Activated naive CD4-positive, alpha-beta T cell treated with Interleukin-2 at 50 U/mL for 16 hours (primary cell): ENCODE results near the gene IFIT2.
"Not testable (repeated sequence)": the region's sequence is repeated elsewhere in the genome, so short reads cannot be mapped to it uniquely, and the experiment has no call there.

Experiments
- DNase-seq: peaks from one replicate; pipeline ENCODE4 v3.0.0-alpha.2; 2020

The IFIT2 gene

DNA sequence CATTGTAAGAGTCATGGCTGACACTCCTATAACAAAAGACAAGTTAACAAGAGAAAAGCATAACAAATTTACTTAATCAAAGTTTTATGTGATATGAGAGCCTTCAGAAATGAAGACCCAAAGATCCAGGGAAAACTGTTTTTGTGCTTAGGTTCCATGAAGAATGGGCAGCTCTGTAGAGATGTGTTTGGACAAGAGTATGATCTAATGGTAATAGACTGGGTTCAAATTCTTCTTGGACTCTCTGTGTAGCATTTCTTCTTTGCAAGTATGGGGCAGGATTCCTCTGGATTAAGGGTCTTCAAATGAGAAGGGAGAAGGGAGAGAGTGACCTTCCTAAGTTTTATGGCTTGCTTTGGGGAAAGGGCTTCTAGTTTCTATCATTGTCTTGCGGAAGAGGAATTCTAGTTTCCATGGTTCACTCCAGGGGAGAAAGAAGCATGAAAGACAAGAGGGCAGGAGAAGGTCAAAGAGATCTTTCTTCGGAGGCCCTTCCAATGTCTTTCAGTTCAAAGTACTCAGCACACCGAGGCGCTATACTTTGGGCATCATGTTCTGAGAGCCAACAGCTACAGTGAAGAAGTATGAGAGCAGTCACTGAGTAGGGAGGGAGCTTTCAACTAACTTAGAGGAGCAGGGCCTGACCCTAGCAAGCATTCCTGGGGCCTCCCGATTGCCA lies 41.4 kb downstream of the IFIT2 start:
- DNase-seq = no peak

DNA sequence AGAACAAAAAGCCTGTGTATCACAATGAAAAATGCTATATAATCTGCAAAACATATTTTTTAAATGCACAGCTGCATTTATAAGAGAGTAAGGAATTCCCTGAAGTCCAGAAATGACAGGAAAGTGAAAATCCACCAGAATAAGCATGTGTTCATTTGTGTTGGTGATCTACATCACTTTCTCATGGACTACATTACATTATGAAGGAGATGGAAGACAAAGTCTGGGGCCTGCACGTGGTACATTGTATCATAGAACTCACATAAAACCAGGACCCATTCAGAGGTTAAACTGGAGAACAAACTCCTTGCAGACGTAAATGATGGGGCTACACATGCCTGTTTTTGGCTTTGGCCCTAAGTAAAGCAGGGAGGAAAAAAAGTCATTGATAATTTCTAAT lies 42.3 kb downstream of the IFIT2 start:
- DNase-seq = no peak

DNA sequence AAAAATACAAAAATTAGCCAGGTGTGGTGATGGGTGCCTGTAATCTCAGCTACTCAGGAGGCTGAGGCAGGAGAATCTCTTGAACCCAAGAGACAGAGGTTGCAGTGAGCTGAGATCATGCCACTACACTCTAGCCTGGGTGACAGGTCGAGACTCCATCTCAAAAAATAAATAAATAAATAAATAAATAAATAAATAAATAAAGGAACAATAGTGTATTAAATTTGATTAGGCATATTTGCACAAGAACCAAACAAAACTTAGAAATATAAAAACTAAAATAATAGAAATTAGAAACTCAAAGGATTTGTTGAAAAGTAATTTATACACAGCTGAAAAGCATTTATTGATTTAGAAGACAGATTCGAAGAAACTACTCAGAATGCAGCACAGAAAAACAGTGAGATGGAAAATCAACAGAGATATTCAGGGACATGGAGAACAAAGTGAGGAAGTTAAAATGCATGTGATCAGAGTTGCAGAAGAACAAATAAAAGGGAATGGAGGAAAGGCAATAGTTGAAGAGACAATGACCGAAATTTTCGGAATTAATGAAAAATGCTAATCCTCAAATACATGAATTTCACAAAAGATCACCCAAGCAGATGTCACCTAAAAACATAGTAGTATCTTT lies 43.6 kb downstream of the IFIT2 start:
- no peak for DNase-seq

DNA sequence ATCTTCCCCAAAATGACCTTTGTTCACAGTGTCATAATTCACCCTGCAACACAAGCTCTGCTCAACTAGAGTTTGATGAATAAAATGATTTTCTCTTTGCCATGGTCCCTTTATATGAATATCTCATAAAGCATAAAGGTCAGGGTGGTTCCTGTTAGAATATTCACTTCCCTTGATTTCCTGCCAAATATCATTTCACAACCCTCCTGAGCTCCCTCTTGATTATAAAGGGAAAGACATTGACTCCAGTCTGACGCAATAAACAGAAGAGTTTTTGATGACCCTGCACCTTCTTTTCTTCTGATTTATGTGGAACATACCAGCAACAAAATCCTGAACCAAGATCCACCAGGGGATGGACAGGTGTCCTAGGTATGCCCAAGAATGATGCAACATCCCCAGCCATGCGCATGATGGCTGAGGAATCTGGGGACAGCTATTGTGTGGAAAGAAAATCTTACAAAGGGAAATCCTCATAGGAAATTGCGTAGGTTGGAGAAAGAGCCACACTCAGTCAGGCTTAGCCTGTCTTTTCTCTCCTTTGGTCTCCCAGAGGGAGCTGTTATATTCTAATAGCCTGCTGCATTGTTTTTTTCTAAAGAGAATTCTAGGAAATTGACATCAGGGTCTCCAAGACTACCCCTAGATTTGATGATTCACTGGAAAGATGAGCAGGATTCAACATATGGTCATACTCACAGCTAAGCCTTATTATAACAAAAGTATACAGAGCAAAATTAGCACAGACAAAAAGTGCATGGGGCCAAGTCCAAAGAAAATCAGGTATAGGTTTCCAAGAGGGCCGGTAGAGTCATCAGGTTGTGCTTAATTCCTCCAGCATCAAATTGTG lies 44.8 kb downstream of the IFIT2 start:
- DNase-seq = no peak

DNA sequence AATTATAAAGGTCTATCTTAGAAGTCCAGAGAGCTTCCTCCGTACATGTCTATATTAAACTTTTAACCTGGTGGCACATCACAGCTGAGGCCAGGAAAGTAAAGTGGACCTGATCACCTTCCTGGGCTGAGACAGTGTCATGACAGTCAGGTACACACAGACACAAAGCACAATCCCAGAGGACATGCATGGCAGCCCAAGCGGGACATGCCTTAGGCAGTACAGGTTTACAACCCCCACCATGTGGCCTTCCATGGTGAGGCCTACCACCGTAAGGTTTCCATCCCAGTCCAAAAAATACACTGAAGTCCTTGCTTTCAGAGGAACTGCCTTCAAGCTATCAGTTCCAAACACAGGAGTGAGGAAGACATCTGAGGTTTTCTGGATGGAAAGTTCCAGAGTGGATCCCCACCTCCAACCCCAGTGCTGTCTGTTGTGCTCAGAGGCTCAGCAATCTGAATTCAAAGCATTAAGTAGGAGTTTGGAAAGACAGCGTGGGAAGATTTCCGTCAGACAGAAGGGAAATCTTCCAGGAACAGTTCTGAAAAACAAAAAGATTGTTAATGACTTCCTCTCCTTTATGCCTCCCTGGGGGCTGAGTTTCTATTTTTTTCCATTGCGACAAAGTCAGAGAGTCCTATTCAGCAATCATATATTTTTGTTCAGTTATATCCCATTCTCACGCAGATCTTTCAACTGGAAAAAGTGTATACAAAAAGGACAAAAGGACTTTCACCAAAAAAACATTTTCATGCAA lies 46.0 kb downstream of the IFIT2 start:
- DNase-seq = no peak

DNA sequence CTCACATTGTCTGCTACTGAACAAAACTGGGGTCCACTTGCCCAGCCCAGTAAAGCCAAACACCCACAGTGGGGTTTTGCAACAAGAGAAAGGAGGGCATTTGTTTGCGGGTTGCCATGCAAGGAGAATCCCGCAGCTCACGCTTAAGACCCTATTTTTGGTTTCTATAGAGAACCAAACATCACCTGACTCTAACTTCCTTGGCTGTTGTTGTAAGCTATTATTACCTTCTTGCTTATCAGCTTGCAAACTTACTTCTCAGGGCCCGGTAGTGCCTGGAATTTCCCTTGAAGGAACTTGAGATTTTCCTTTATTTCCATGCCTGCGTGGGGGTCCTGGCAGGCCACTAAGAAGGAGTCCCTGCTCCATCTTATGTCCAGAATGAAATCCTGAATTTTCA lies 46.6 kb downstream of the IFIT2 start:
- no peak for DNase-seq

DNA sequence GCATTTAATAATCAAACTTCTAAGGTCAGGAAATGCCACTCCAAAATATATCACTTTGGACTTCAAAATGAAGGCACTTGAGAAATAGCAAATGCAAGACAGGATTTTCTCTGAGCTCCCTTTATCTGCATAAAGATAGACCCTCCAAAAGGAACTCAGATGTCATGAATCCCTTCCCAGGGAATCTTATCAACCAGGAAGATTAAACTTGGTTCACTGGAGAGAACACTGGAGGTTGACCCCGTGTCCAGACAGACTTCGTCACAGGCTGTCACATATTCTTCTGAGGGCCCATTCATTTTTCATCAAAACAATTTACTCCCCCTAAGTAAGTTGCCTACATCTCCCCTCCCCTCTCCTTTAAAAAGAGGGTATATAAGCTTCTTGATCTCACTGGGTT lies 47.1 kb downstream of the IFIT2 start:
- no peak for DNase-seq

DNA sequence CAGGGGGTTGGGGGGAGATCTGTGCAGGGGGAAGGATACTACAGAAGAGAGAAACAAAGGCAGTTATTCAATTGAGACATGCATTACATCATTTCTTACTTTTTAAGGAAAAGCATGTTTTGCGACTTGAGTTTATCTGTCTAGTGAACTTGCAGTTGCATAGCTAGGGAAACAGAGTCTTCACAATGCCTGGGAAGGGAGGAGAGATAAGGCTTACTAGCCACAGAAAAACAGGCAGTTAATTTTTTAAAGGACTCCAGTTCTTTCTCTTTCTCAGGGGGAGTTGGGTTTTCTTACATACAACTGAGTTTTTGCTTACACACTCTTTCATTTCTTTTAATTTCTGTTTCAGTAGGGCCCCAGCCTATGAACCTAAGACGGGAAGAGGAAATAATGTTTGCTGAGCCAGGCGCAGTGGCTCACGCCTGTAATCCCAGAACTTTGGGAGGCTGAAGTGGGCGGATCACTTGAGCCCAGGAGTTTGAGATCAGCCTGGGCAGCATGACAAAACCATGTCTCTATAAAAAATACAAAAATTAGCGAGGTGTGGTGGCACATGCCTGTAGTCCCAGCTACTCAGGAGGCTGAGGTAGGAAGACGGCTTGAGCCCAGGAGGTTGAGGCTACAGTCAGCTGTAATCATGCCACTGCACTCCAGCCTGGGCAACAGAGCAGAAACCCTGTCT lies 48.9 kb downstream of the IFIT2 start:
- not testable (repeated sequence) for DNase-seq

DNA sequence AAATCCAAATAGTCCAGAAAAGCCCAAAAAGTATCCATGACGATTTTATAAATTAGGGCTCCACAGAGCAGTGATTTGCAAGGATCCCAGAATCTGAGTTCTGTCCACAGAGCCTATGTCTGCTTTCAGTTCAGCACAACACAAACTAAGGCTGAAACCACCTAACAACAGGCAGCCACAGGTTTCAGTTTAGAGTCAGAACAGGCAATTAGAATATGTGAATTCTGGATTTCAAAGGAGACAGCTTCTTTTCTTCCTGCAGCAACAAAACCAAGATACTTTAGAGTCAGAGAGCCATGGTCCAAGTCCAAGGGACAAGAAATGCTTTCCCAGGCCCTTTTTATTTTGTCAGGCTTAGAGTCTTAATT lies 49.5 kb downstream of the IFIT2 start:
- DNase-seq = no peak

DNA sequence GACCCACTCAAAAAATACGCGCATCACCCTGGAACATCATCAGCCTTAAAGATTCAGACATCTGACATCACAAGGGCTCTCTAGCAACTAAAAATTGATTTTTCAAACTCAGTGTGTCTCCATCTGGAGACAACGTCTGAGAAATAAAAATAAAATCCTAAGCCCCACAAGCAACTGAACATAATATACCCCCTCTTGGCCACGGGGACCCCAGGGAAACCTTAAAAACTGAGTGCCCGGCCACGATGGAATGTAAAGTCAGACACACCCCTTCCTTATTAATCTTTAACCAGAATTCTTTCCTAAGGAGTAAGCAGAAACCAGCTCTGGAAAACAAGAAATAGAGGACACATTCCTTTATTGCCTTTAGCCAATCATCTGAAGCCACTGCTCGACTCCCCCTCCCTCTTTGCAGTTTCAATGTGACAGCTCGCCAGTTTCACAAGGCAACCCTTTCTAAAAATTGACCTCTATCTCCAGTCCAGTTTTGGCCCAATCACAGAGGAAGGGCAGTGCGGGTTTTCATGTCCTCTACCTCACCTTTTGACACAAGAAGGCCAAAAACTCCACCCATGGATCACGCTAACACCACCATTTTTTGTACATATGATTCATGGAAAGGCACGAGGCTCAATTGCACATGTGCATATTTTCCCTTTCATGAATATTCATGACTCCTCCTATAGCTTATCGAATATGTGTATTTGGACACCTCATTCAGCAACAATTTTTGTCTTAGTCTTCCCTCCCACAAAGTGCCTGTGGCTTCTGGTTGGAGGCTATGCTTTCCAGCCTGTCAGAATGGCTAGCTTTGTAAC lies 50.1 kb downstream of the IFIT2 start:
- no peak for DNase-seq

DNA sequence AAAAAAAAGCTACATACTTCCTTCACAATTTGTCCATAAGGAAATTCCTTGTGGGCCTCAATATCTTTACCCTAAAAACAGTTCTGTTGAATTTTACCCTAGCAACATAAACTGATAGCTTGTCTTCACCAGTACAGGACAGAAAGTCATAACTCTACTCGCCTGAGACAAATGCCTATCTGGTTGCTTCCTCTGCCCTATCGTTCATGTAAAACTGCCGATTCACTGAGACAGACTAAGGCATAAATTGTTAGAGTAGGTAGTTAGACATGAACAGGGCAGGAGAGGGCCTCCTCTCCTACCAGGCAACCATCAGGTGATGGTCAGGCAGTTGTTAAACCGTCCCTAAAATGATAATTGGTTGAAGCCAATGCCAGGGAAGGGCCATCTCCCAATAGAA lies 51.0 kb downstream of the IFIT2 start:
- DNase-seq = no peak

DNA sequence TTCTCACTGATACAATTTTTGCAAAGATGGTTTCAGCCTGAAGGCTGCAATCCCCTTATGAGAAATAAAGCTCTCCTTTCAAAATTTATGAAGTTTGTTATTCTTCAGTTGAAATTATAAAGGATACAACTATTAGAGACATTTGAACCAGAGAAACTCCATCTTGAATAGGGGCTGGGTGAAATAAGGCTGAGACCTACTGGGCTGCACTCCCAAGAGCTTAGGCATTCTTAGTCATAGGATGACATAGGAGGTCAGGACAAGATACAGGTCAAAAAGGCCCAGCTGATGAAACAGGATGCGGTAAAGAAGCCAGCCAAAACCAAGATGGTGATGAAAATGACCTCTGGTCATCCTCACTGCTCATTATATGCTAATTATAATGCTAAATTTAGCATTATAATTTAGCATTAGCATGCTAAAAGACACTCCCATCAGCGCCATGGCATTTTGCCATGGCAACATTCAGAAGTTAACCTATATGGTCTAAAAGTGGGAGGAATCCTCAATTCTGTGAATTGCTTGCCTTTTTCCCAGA lies 53.6 kb downstream of the IFIT2 start:
- DNase-seq = no peak

DNA sequence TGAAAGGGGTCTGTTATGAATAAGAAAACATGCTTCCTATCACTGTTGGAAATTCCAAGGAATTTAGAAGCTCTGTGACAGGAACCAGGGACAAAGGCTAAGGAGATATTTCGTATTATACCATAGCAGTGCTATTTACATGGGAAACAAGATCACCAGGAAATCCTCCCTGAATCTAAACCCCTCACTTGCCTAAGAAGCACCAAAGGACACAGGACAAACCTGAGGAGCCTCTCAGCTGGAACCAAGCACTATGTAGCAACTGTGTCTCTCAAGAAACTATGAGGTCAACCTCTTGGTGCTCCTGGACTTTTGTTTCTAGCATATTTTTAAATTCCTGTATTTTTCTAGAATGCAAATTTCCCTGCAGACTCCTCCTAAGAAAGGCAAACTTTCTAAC lies 55.2 kb downstream of the IFIT2 start:
- no peak for DNase-seq

DNA sequence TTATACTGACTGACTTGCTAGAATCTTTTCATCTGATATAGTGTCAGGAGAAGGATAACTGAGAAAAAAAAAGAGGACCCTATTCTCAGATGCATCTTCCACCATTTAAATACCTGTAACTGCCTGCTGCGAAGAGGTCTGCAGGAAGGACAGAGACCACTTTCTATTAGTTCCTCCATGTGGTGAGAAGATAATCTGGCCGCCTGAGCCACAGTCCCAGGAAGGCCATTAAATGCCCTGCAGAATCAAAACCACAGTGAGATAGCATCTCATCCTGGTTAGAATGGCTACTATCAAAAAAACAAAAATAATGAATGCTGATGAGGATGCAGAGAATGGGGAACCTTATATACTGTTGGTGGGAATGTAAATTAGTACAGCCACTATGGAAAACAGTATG lies 56.1 kb downstream of the IFIT2 start:
- DNase-seq = no peak
